Spleen (tissue), 7 donors: ENCODE data around the gene ACBD6.

Source experiments
- POLR2A ChIP-seq, 3 donors: fragments of 450-650 bp; IDR thresholded peaks; one replicate each; pipeline ENCODE4 v1.5.1; 2017; ENCODE audit warnings: antibody characterized with exemption in 3 of 3, mild to moderate bottlenecking in 1 of 3
- POLR2AphosphoS5 ChIP-seq, 3 donors: sonication (generic); formaldehyde crosslinking; IDR thresholded peaks; one replicate each; pipeline ENCODE4 v1.5.1; 2017; ENCODE audit warnings: antibody characterized with exemption in 3 of 3
- TF ChIP-seq, protein P1 (sequence below), 11 experiments: fragments of 200-600 bp in 7 of 11; fragments of 450-650 bp in 4 of 11; sonication (generic) in 4 of 11; IDR thresholded peaks in 8 of 11; conservative IDR thresholded peaks in 3 of 11; 1 replicate in 7 of 11; 2 replicates in 4 of 11; pipeline versions ENCODE4 v1.4.0 to v1.8.0; 2016 to 2021; ENCODE audit warnings: antibody characterized with exemption in 11 of 11, inconsistent platforms in 4 of 11, mild to moderate bottlenecking in 1 of 11
- donor health status: DM: no; HTN: no; CAD: no; lungs with moderate emphysema.
- donor health status: DM: no; HTN: no; CAD: no.
- donor health status: DM: no; HTN: no; CAD: no.

DNA sequence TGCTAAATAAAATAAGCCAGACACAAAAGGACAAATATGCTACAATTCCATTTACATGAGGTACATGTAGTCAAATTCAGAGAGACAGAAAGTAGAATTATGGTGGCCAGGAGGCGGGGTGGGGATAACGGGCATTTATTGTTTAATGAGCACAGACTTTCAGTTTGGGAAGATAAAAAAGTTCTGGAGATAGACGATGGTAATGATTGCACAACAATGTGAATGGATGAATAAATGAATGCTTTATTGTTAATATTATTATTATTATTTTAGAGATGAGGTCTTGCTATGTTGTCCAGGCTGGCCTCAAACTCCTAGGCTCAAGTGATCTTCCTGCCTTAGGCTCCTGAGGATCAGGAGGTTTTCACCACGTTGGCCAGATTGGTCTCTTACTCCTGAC lies 150.4 kb downstream of the ACBD6 start:
- TF ChIP-seq, protein P1, sequence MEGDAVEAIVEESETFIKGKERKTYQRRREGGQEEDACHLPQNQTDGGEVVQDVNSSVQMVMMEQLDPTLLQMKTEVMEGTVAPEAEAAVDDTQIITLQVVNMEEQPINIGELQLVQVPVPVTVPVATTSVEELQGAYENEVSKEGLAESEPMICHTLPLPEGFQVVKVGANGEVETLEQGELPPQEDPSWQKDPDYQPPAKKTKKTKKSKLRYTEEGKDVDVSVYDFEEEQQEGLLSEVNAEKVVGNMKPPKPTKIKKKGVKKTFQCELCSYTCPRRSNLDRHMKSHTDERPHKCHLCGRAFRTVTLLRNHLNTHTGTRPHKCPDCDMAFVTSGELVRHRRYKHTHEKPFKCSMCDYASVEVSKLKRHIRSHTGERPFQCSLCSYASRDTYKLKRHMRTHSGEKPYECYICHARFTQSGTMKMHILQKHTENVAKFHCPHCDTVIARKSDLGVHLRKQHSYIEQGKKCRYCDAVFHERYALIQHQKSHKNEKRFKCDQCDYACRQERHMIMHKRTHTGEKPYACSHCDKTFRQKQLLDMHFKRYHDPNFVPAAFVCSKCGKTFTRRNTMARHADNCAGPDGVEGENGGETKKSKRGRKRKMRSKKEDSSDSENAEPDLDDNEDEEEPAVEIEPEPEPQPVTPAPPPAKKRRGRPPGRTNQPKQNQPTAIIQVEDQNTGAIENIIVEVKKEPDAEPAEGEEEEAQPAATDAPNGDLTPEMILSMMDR (IDR thresholded peaks at IDR 0.05 in 8 of 11, conservative IDR thresholded peaks at IDR 0.05 in 3 of 11), result no peak
- TF ChIP-seq POLR2A (IDR thresholded peaks at IDR 0.05) (no peak), POLR2AphosphoS5 (IDR thresholded peaks at IDR 0.05) (no peak)
